Coronary artery (tissue), 2 donors: ENCODE measurements around the gene WDR20.

Experiments used
- DNase-seq: peaks from one replicate; pipeline ENCODE4 v3.0.0-alpha.2; 2017; ENCODE audit warnings: low spot score
- H3K27ac ChIP-seq, 2 donors: fragments of 200-600 bp; sonication (generic); one replicate each; pipeline ENCODE4 v1.5.1; 2016 to 2019
- H3K4me3 ChIP-seq: fragments of 200-600 bp; sonication (generic); 2 replicates; pipeline ENCODE4 v1.5.1; 2016; ENCODE audit warnings: mild to moderate bottlenecking, moderate library complexity
- CTCF ChIP-seq: fragments of 200-600 bp; sonication (generic); IDR thresholded peaks from one replicate; pipeline ENCODE4 v1.5.1; 2019; ENCODE audit warnings: antibody characterized with exemption

Gene WDR20

GRCh38 chr14:102200690-102201352 lies 61.1 kb downstream of the WDR20 start:
- Histone ChIP-seq H3K27ac (no peak overlapping the region), H3K4me3 (no peak overlapping the region)
- DNase-seq = no peak
- no peak for TF ChIP-seq CTCF

- no peak for DNase-seq
- Histone ChIP-seq H3K27ac (no peak overlapping the region), H3K4me3 (no peak overlapping the region)
- TF ChIP-seq CTCF = no peak
Observed at GRCh38 chr14:102201353-102201738, 61.6 kb downstream of the WDR20 start.

- DNase-seq = no peak
- H3K27ac ChIP-seq = no peak overlapping the region
- no peak overlapping the region for H3K4me3 ChIP-seq
- TF ChIP-seq CTCF = no peak
Observed at GRCh38 chr14:102201776-102202175, 62.1 kb downstream of the WDR20 start.

GRCh38 chr14:102202944-102203343 lies 63.2 kb downstream of the WDR20 start:
- Histone ChIP-seq H3K27ac (no peak overlapping the region), H3K4me3 (no peak overlapping the region)
- no peak for DNase-seq
- no peak for TF ChIP-seq CTCF

- no peak for TF ChIP-seq CTCF
- no peak for DNase-seq
- Histone ChIP-seq H3K27ac (no peak overlapping the region), H3K4me3 (no peak overlapping the region)
Observed at GRCh38 chr14:102203382-102203781, 63.7 kb downstream of the WDR20 start.

GRCh38 chr14:102205560-102205959 lies 65.9 kb downstream of the WDR20 start:
- peak; percentile 29 for DNase-seq

More at GRCh38 chr14:102205560-102205959, 65.9 kb downstream of the WDR20 start:
- TF ChIP-seq CTCF = no peak
- H3K4me3 ChIP-seq = no peak overlapping the region
- H3K27ac ChIP-seq = no peak overlapping the region
